Activated naive CD8-positive, alpha-beta T cell treated with anti-CD3 and anti-CD28 coated beads, Interleukin-2, amount 50 U/mL, for 16 hours (primary cell): ENCODE data around the gene ETF1.
"Not testable (repeated sequence)": the region's sequence is repeated elsewhere in the genome, so short reads cannot be mapped to it uniquely, and the experiment has no call there.

Experiments
- DNase-seq: peaks from one replicate; pipeline ENCODE4 v3.0.0-alpha.2; 2020; ENCODE audit warnings: low read depth, low spot score

Gene ETF1

DNA sequence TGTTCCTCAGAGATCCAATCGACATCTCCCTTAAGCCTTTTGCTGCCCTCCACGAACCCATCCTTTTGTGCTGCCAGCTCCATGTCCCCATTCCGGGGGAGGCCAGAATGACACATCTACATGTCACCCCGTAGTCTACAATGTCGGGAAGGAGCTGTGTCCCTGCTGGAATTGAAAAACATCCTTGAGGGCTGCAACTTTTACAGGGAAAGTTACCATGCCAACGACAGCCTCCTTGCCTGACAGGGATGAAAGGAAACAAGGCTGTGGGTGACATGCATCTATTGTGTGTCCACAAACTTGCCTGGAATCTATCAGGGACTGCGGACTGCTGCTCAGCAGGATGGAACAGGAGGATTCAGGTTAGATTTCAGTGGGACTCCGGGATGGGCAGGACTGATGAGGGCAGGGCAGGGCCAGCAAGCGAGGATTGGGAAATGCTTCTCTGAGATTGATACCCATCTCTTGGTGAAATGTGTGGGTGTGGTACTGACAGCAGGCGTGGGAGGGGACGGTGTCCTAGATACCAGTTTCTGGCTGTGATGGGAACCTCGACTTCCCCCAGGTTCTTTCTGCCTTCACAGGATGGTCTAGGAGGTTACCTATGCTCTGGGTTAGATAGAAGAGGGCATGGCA lies 52.3 kb downstream of the ETF1 start:
- no peak for DNase-seq

DNA sequence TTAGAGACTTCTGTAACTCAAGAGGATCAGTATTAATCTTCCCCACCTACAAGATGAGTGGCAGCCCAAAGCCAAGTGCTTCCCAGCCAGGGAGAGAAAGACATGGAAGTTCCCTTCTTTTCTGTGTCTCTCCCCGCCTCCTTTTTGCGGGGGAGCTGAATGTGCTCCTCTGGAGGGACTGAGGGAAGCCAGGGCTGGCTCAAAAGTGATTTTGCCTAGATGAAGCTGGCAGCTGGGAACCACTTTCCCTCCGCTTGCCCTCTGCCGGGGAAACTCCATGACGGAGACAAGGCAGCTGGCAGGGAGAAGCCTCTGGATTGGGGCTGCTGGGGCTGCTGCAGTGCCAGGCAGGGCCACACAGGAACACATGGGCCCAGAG lies 53.4 kb downstream of the ETF1 start:
- DNase-seq: no peak

DNA sequence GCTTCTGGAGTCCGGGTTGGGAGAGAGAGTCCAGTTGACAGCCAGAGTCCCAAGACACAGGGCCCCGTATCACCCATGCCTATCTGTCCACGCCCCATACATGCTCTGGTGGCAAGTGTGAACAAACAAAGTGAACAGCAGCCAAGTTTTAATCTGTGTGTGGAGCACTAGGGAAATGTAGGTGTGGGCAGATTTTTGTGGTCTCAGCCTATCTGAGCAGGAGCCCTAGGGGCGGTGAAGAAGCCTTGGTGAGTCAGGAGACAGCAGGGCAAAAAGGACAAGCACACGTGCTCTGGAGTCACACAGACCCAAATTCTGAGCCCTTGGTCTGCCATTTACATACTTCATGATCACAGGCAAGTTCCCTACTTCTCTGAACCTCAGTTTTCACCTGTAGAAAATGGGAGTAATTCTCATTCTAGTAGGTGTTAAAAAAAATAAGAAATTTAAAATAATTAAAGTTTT lies 54.5 kb downstream of the ETF1 start:
- no peak for DNase-seq

DNA sequence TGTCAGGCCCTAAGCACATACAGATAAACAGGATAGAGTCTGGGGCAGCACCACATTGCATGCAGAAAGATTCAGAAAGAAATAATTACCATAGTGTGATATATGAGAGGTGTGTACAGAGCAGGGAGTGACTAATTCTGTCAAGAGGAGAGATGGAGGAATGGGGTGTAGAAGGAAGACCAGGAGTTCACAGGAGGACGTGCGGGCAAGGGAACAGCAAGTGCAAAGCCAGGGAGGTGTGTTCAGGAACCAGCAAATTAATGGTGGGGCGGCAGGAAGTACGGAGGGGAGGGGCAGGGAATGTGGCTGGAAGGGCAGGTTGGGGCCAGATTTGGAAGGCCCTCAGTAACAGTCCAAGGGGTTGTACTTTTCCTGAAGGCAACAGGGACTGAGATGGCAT lies 60.4 kb downstream of the ETF1 start:
- no peak for DNase-seq

DNA sequence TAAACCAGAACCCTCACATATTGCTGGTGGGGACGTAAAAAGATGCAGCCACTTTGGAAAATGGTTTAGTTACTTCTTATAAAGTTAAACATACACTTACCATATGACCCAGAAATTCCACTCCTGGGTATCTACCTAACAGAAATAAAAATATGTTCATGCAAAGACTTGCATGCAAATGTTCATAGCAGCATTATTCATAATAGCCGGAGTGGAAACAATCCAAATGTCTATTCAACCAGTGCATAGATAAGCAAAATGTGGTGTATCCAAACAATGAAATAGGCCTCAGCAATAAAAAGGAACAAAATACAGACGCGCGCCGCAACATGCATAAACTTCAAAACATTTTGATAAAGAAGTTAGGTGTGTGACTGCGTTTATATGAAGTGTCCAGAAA lies 66.1 kb downstream of the ETF1 start:
- no peak for DNase-seq

DNA sequence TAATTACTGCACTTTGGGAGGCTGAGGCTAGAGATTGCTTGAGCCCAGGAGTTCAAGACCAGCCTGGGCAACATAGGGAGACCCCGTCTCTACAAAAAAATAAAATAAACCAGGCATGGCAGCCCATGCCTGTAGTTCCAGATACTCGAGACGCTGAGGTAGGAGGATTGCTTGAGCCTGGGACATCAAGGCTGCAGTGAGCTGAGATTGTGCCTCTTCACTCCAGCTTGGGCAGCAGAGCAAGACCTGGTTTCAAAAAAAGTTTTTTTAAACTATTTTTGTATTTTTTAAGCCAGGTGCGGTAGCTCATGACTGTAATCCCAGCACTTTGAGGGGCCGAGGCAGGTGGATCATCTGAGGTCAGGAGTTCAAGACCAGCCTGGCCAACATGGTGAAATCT lies 69.9 kb downstream of the ETF1 start:
- DNase-seq: not testable (repeated sequence)

DNA sequence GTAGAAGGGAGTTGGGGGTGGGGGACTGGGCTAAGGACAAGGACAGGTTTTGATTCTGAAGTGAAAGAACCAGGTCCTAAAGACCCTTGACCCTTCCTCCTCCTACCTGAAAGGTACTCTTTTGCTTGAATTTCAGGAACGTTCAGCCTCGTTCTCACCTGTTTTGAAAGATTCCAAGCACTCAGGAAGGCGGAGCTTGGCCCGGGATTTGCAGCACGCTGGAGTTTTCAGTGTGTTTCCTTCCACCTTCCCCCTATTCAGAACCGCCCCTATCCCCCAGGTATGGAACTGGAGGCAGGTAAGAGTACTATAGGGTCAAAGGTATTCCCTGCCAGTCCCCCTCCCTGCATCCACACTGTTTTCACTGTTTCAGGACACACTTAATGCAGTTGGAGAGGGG lies 70.7 kb downstream of the ETF1 start:
- no peak for DNase-seq

DNA sequence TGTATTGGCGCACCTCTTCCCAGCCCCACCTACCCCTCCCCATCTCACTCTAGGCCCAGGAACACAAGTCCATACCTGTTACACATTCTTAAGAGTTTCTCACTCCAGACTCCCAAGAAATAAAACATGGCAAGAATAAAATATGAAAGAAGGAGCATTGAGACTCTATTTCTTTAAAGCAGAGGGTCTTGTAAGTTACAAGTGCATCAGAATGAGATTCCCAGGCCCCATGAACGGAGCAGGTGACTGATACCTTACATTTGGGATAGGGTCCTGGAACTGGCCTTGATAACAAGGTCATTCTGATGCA lies 72.0 kb downstream of the ETF1 start:
- no peak for DNase-seq

DNA sequence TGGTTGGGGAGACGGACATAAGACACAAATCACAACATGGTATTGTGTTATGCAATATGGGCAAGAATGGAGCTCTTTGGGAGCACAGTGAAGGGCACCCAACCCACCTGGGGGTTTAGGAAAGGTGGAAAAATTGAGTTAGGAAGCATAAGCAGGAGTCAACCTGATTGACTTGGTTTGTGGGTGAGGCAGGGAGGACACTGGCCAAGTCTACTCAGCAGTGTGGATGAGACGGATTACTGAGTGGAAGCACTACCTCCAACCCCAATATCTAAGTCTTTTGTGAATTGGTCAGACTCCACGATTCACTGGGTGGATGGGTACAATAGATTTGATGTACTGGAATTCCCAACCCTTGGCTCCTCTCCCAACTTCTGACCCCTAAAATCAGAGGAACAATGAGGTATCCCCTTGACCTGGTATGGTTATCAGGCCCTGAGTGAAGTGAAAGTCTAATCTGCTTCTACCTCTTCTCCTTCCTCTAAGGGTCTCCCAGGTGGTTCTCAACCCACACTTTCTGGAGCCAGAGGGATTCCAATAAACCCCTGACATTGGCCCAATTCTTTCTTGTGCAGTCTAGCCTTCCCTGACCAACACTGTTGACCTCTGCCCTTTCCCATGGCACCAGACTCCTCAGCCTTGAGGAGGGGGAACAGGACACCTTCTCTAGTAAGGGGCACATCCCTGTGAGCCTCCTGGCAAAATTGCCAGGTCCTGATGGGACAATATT lies 72.5 kb downstream of the ETF1 start:
- DNase-seq: no peak

DNA sequence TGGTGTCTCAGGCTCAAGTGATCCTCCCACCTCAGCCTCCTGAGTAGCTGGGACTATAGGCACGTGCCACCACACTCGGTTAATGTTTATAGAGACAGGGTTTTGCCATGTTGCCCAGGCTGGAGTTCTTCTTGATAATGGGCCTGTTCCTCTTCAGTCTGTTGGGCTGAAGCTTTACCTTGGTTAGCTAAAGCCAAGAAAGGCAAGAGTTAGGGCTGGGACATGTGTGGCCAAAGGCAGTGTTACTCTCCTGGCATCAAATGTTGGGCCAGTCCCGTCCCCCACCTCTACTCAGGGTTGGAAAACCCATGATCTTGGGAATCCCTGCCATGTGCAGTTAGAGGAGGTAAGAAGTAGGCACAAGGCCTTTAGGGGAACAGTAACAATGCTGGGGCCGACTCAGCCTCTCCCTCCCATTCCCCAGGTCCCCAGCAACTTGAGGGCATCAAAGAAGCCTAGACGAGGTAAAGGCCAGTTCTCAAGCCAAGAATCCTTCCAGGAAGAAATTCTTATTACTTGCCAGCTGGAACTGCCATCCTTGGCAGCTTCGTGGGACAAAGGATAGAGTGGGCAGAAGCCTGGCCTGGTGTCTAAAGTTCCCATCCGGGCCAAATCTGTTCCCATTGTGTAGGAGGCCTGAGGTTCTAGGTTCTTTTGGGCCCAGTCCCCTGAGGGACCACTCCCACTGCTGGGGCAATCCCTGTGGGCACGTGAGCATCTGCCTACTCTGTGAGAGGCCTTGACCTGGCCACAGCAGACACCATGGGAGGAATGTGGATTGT lies 73.3 kb downstream of the ETF1 start:
- no peak for DNase-seq

DNA sequence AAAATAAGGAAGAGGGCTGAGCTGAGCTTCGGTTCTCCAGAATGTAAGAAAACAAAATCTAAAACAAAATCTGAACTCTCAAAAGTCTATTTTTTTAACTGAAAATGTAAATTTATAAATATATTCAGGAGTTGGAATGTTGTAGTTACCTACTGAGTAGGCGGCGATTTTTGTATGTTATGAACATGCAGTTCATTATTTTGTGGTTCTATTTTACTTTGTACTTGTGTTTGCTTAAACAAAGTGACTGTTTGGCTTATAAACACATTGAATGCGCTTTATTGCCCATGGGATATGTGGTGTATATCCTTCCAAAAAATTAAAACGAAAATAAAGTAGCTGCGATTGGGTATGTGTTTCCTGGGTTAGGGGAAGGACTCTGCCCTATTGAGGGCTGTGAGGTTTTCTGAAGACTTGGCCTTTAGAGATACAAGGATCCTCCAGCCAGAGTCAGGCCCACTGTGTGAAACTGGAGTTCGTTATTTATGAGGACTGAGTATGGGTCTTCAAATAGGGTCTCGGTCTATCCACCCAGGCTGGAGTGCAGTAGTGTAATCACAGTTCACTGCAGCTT lies 74.0 kb downstream of the ETF1 start:
- DNase-seq: no peak

DNA sequence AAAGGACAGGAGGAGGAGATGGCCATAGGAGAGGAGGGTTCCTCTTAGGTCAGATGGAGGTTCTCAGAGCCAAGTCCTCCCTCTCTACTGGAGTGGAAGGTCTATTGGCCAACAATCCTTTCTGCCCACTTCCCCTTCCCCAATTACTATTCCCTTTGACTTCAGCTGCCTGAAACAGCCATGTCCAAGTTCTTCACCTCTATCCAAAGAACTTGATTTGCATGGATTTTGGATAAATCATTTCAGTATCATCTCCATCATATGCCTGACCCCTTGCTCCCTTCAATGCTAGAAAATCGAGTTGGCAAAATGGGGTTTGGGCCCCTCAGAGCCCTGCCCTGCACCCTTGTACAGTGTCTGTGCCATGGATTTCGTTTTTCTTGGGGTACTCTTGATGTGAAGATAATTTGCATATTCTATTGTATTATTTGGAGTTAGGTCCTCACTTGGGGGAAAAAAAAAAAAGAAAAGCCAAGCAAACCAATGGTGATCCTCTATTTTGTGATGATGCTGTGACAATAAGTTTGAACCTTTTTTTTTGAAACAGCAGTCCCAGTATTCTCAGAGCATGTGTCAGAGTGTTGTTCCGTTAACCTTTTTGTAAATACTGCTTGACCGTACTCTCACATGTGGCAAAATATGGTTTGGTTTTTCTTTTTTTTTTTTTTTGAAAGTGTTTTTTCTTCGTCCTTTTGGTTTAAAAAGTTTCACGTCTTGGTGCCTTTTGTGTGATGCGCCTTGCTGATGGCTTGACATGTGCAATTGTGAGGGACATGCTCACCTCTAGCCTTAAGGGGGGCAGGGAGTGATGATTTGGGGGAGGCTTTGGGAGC lies 74.7 kb downstream of the ETF1 start:
- DNase-seq: no peak

DNA sequence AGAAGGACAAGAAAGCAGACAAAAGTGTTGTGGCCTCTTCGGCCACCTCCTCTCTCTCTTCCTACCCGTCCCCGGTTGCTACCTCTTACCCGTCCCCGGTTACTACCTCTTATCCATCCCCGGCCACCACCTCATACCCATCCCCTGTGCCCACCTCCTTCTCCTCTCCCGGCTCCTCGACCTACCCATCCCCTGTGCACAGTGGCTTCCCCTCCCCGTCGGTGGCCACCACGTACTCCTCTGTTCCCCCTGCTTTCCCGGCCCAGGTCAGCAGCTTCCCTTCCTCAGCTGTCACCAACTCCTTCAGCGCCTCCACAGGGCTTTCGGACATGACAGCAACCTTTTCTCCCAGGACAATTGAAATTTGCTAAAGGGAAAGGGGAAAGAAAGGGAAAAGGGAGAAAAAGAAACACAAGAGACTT lies 75.3 kb downstream of the ETF1 start:
- DNase-seq: no peak

DNA sequence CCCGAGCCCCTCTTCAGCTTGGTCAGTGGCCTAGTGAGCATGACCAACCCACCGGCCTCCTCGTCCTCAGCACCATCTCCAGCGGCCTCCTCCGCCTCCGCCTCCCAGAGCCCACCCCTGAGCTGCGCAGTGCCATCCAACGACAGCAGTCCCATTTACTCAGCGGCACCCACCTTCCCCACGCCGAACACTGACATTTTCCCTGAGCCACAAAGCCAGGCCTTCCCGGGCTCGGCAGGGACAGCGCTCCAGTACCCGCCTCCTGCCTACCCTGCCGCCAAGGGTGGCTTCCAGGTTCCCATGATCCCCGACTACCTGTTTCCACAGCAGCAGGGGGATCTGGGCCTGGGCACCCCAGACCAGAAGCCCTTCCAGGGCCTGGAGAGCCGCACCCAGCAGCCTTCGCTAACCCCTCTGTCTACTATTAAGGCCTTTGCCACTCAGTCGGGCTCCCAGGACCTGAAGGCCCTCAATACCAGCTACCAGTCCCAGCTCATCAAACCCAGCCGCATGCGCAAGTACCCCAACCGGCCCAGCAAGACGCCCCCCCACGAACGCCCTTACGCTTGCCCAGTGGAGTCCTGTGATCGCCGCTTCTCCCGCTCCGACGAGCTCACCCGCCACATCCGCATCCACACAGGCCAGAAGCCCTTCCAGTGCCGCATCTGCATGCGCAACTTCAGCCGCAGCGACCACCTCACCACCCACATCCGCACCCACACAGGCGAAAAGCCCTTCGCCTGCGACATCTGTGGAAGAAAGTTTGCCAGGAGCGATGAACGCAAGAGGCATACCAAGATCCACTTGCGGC lies 75.9 kb downstream of the ETF1 start:
- DNase-seq: no peak

DNA sequence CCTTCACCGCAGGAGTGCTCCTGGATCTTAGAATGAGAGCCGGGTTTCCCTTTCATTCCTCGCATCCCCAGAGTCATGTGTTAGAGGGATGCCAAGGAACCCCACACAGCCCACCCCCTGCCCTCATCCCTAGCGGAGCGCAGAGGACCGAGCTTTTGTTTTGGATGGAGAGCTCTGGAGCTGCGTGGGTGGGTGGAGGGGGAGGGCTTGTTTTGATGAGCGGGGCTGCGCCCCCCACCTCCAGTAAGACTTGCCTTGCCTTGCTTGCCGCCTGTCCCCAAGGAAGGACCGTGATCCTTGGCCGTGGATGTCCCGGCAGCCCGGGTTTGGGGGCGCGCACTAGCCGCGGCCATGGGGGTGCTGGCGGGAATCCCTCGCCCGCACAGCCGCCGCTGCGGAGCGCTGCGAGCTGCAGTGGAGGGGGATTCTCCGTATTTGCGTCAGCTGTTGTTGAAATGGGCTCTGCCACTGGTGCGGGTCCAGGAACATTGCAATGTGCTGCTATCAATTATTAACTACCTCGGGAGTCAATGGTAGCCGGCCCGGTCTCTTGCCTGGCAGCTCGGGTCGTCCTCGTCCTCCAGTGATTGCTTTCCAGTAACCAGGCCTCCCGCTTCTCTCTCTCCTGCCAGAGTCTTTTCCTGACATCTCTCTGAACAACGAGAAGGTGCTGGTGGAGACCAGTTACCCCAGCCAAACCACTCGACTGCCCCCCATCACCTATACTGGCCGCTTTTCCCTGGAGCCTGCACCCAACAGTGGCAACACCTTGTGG lies 76.7 kb downstream of the ETF1 start:
- DNase-seq: no peak

DNA sequence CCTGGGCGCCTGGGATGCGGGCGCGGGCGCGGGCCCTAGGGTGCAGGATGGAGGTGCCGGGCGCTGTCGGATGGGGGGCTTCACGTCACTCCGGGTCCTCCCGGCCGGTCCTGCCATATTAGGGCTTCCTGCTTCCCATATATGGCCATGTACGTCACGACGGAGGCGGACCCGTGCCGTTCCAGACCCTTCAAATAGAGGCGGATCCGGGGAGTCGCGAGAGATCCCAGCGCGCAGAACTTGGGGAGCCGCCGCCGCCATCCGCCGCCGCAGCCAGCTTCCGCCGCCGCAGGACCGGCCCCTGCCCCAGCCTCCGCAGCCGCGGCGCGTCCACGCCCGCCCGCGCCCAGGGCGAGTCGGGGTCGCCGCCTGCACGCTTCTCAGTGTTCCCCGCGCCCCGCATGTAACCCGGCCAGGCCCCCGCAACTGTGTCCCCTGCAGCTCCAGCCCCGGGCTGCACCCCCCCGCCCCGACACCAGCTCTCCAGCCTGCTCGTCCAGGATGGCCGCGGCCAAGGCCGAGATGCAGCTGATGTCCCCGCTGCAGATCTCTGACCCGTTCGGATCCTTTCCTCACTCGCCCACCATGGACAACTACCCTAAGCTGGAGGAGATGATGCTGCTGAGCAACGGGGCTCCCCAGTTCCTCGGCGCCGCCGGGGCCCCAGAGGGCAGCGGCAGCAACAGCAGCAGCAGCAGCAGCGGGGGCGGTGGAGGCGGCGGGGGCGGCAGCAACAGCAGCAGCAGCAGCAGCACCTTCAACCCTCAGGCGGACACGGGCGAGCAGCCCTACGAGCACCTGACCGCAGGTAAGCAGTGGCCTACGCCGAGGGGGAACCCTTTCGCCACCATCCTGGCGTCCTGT lies 77.5 kb downstream of the ETF1 start, which contains the start of gene EGR1:
Gene EGR1, plus strand, starts transcription at position 219 of the 864 bp plus-strand sequence. Its CDS starts 283 bp downstream, at position 502.
- DNase-seq: peak; percentile 91

DNA sequence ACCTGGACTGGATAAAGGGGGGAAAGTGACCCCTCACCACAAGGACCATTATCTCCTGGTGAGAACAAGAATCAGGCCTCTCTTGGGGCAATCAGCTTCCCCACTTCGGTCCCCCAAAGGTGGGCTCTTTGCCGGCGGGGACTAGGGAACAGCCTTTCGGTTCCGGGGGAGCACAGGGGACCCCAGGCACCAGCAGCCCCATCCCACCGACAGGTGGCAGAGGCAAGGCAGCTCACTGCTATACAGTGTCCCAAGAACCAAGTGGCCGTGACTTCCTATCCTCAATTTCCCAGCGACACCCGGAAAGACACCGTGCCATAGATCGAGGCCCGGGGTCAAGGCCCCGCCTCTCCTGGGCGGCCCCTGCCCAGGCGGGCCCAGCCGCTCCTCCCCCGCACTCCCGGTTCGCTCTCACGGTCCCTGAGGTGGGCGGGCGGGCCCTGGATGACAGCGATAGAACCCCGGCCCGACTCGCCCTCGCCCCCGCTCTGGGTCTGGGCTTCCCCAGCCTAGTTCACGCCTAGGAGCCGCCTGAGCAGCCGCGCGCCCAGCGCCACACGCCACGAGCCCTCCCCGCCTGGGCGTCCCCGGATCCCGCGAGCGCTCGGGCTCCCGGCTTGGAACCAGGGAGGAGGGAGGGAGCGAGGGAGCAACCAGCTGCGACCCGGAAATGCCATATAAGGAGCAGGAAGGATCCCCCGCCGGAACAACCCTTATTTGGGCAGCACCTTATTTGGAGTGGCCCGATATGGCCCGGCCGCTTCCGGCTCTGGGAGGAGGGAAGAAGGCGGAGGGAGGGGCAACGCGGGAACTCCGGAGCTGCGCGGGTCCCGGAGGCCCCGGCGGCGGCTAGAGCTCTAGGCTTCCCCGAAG lies 78.4 kb downstream of the ETF1 start:
- DNase-seq: peak; percentile 90

DNA sequence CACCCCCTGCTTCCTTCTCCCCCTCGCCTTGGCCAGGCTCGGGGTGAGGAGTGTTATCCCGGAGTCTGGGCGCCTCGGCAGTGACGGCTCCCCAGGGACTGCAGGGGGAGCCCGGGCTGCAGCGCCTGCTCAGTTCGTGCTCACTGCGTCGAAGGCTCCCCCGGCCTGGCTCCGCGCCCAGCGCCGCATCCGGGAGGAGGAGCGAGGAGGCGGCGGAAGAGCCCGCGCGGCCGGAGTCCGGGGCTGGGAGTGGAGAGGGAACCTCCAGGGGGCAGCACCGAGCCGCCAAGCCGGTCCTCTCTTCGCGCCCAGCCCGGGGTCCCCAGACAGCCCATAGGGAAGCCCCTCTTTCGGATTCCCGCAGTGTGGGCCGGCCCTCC lies 79.0 kb downstream of the ETF1 start:
- DNase-seq: peak; percentile 80
